SW480 (cell line): ENCODE data around the gene CD36.
"Not testable (repeated sequence)": the region's sequence is repeated elsewhere in the genome, so short reads cannot be mapped to it uniquely, and the experiment has no call there.

Experiments used
- DNase-seq: peaks from one replicate; pipeline ENCODE4 v3.0.0-alpha.2; 2016; ENCODE audit warnings: low spot score

The CD36 gene

GRCh38 chr7:80653244-80653643 lies 14.8 kb downstream of the CD36 start:
- no peak for DNase-seq

GRCh38 chr7:80654887-80655340 lies 16.5 kb downstream of the CD36 start:
- no peak for DNase-seq

- no peak for DNase-seq
These were observed 17.6 kb downstream of the CD36 start for GRCh38 chr7:80656029-80656428.

- DNase-seq, result peak; percentile 50
These were observed 20.9 kb downstream of the CD36 start for GRCh38 chr7:80659120-80660055.

- DNase-seq, result no peak
These were observed 22.5 kb downstream of the CD36 start for GRCh38 chr7:80660939-80661338.

GRCh38 chr7:80661729-80662128 lies 23.3 kb downstream of the CD36 start:
- DNase-seq, result no peak

- DNase-seq, result no peak
These were observed 23.8 kb downstream of the CD36 start for GRCh38 chr7:80662252-80662651.

GRCh38 chr7:80665526-80665925 lies 27.1 kb downstream of the CD36 start:
- no peak for DNase-seq

- DNase-seq, result peak; percentile 76
These were observed 27.9 kb downstream of the CD36 start for GRCh38 chr7:80666376-80666775.

GRCh38 chr7:80669367-80669766 lies 30.9 kb downstream of the CD36 start:
- DNase-seq, result not testable (repeated sequence)

GRCh38 chr7:80671744-80672143 lies 33.3 kb downstream of the CD36 start:
- DNase-seq, result no peak

- no peak for DNase-seq
These were observed 36.6 kb downstream of the CD36 start for GRCh38 chr7:80675090-80675489.

GRCh38 chr7:80676404-80676803 lies 38.0 kb downstream of the CD36 start:
- DNase-seq, result no peak

GRCh38 chr7:80677629-80678028 lies 39.2 kb downstream of the CD36 start:
- DNase-seq, result no peak

GRCh38 chr7:80678707-80679106 lies 40.3 kb downstream of the CD36 start:
- peak; percentile 26 for DNase-seq

- no peak for DNase-seq
These were observed 41.8 kb downstream of the CD36 start for GRCh38 chr7:80679921-80680907.

- peak; percentile 58 for DNase-seq
These were observed 42.9 kb downstream of the CD36 start for GRCh38 chr7:80681272-80681885.

- DNase-seq, result no peak
These were observed 44.3 kb downstream of the CD36 start for GRCh38 chr7:80682744-80683143.

- DNase-seq, result no peak
These were observed 48.1 kb downstream of the CD36 start for GRCh38 chr7:80686576-80686975.

- peak; percentile 72 for DNase-seq
These were observed 60.7 kb downstream of the CD36 start for GRCh38 chr7:80699045-80699638.

GRCh38 chr7:80699721-80700256 lies 61.3 kb downstream of the CD36 start:
- DNase-seq, result no peak
